ENCODE data around the gene TMEM266.

GRCh38 chr15:76033438-76033837 is 26.3 kb upstream of the TMEM266 start:
- TF ChIP-seq CTCF (IDR thresholded peaks at IDR 0.05 in 8 of 11, conservative IDR thresholded peaks at IDR 0.05 in 3 of 11) (no peak), POLR2A (IDR thresholded peaks at IDR 0.05) (no peak), POLR2AphosphoS5 (IDR thresholded peaks at IDR 0.05) (no peak)

Measured in spleen (tissue), 7 donors.